AG04449 (cell line): ENCODE measurements around the gene HBB.

Experiments
- CTCF ChIA-PET: fragments of 350-600 bp; formaldehyde crosslinking; extraction: SDS; loops from one replicate; lab custom pipeline; 2021; ENCODE audit warnings: antibody characterized with exemption; lab: Yijun Ruan, JAX
- POLR2A ChIA-PET: fragments of 400-600, 350-600 bp; formaldehyde crosslinking; extraction: SDS; loops from one replicate; lab custom pipeline; 2020; ENCODE audit warnings: antibody characterized with exemption, inconsistent platforms; lab: Yijun Ruan, JAX
- DNase-seq: peaks from one replicate; pipeline ENCODE4 v3.0.0-alpha.2; 2010; ENCODE audit warnings: low read depth, low spot score
- H3K4me3 ChIP-seq: 2 replicates; pipeline ENCODE4 v1.5.1; 2011; ENCODE audit warnings: low read depth, mild to moderate bottlenecking, control low read depth, low read length
- CTCF ChIP-seq: IDR thresholded peaks from one replicate; pipeline ENCODE4 v1.5.1; 2011; ENCODE audit warnings: mild to moderate bottlenecking, moderate library complexity, low read length, control low read depth, inconsistent platforms; ENCODE audit not compliant: insufficient read depth; ENCODE audit errors: missing control alignments

Gene HBB

GRCh38 chr11:5196067-5196466, 30.8 kb downstream of the HBB start:
- CTCF ChIA-PET: interaction anchor here (4.5 kb wide), 1 partner anchor 185 kb away, joined by 15 read pairs; no protein-coding TSS in a partner anchor
- no peak for TF ChIP-seq CTCF
- DNase-seq: no peak
- no peak overlapping the region for H3K4me3 ChIP-seq
- POLR2A ChIA-PET: interaction anchor here (1.1 kb wide), 1 partner anchor 171 kb away, joined by 3 read pairs; no protein-coding TSS in a partner anchor

GRCh38 chr11:5192738-5193137, 34.1 kb downstream of the HBB start:
- no peak for TF ChIP-seq CTCF
- POLR2A ChIA-PET: no interaction called here
- no peak for DNase-seq
- no peak overlapping the region for H3K4me3 ChIP-seq
- CTCF ChIA-PET: no interaction called here

- ChIA-PET POLR2A (no interaction called here), CTCF (no interaction called here)
- no peak for DNase-seq
- H3K4me3 ChIP-seq: no peak overlapping the region
- TF ChIP-seq CTCF: no peak
These were observed 38.7 kb downstream of the HBB start for GRCh38 chr11:5188201-5188600.

GRCh38 chr11:5178046-5178837, 48.6 kb downstream of the HBB start:
- ChIA-PET POLR2A (no interaction called here), CTCF (no interaction called here)
- no peak for DNase-seq
- TF ChIP-seq CTCF: no peak
- no peak overlapping the region for H3K4me3 ChIP-seq
